Cardiac septum (tissue), 1 donor: ENCODE data around the gene CNPY1. TPM values are rescaled to one million over a fixed set of nuclear protein-coding genes. Genes with fewer than 3 reads are reported as not detected.
A peak's percentile ranks its signal among the peaks of the same experiment; 100 is the strongest.

Source experiments
- DNase-seq: peaks from one replicate; pipeline ENCODE4 v3.0.0-alpha.2; 2020; ENCODE audit warnings: low spot score
- intact Hi-C: fragments of 100-400 bp; cut with DNase I; formaldehyde crosslinking; loops from one replicate; pipeline ENCODE4 v1.14.0; 2022
- total RNA-seq: library from RNA; stranded (reverse); fragmentation: NEBNext Ultra II Directional; extraction: Animal tissue kit (Norgen Biotek cat#: 25700); gene quantifications from one replicate; pipeline ENCODE4 v1.2.1, GENCODE V29; 2021
- donor health status: DM: no; HTN: no; CAD: no.

Gene CNPY1
- total RNA-seq, 1 donor from 2014 or later, result not detected

- DNase-seq, result peak; percentile 24
- intact Hi-C loops, result no loop called here
Measured at GRCh38 chr7:155518633-155519032, 27.7 kb downstream of the CNPY1 start.

GRCh38 chr7:155517969-155518368 is 28.4 kb downstream of the CNPY1 start:
- intact Hi-C loops, result no loop called here
- no peak for DNase-seq

- intact Hi-C loops, result no loop called here
- DNase-seq, result no peak
Measured at GRCh38 chr7:155517452-155517851, 28.9 kb downstream of the CNPY1 start.

GRCh38 chr7:155516466-155516865 is 29.9 kb downstream of the CNPY1 start:
- intact Hi-C loops, result no loop called here
- DNase-seq, result no peak

- intact Hi-C loops, result no loop called here
Measured at GRCh38 chr7:155515318-155515717, 31.0 kb downstream of the CNPY1 start.

GRCh38 chr7:155514296-155514695 is 32.1 kb downstream of the CNPY1 start:
- intact Hi-C loops, result no loop called here
- no peak for DNase-seq

More at GRCh38 chr7:155515318-155515717, 31.0 kb downstream of the CNPY1 start:
- DNase-seq, result no peak

- no peak for DNase-seq
- intact Hi-C loops, result no loop called here
Measured at GRCh38 chr7:155513543-155514285, 32.6 kb downstream of the CNPY1 start.

- DNase-seq, result no peak
- intact Hi-C loops, result no loop called here
Measured at GRCh38 chr7:155512246-155512887, 34.0 kb downstream of the CNPY1 start.

- intact Hi-C loops, result no loop called here
- DNase-seq, result no peak
Measured at GRCh38 chr7:155511702-155511996, 34.7 kb downstream of the CNPY1 start.

GRCh38 chr7:155510975-155511701 is 35.2 kb downstream of the CNPY1 start:
- DNase-seq, result no peak
- intact Hi-C loops, result no loop called here

GRCh38 chr7:155509725-155510551 is 36.4 kb downstream of the CNPY1 start:
- intact Hi-C loops, result loop anchor here (5.0 kb wide), 1 partner anchor 53 kb away; the partner anchor contains the start of gene EN2

GRCh38 chr7:155509359-155509724 is 37.0 kb downstream of the CNPY1 start:
- DNase-seq, result no peak
- intact Hi-C loops, result loop anchor here (5.0 kb wide), 1 partner anchor 52 kb away; the partner anchor contains the start of gene EN2

More at GRCh38 chr7:155509725-155510551, 36.4 kb downstream of the CNPY1 start:
- no peak for DNase-seq

- intact Hi-C loops, result loop anchor here (5.0 kb wide), 1 partner anchor 51 kb away; the partner anchor contains the start of gene EN2
- DNase-seq, result no peak
Measured at GRCh38 chr7:155508376-155509358, 37.7 kb downstream of the CNPY1 start.

GRCh38 chr7:155507576-155507975 is 38.8 kb downstream of the CNPY1 start:
- DNase-seq, result no peak
- intact Hi-C loops, result loop anchor here (5.0 kb wide), 1 partner anchor 50 kb away; the partner anchor contains the start of gene EN2

- intact Hi-C loops, result loop anchor here (5.0 kb wide), 1 partner anchor 50 kb away; the partner anchor contains the start of gene EN2
Measured at GRCh38 chr7:155506854-155507337, 39.5 kb downstream of the CNPY1 start.

GRCh38 chr7:155505422-155505793 is 41.0 kb downstream of the CNPY1 start:
- no peak for DNase-seq
- intact Hi-C loops, result loop anchor here (5.0 kb wide), 1 partner anchor 48 kb away; the partner anchor contains the start of gene EN2

More at GRCh38 chr7:155506854-155507337, 39.5 kb downstream of the CNPY1 start:
- no peak for DNase-seq

GRCh38 chr7:155497149-155497901 is 49.0 kb downstream of the CNPY1 start:
- DNase-seq, result no peak
- intact Hi-C loops, result no loop called here
